Activated CD8-positive, alpha-beta memory T cell treated with anti-CD3 and anti-CD28 coated beads, Interleukin-2, amount 10 ng/mL, durations not matched to agents 7 days and 5 days (primary cell): ENCODE results near the gene HSPB3. TPM values are rescaled to one million over a fixed set of nuclear protein-coding genes. Genes with fewer than 3 reads are reported as not detected.

ENCODE experiments used
- ATAC-seq: fragments of 150-1000 bp; cut with Tn5 transposase; one replicate; pipeline ENCODE4 v1.10.0; 2021; ENCODE audit warnings: moderate library complexity
- CTCF ChIA-PET: fragments of 350-600 bp; sonication (Branson Sonifier 250); formaldehyde crosslinking; loops from one replicate; lab custom pipeline; 2021; ENCODE audit warnings: antibody characterized with exemption; lab: Charles Lee
- DNase-seq: peaks from one replicate; pipeline ENCODE4 v3.0.0-alpha.2; 2020
- H3K27ac Mint-ChIP-seq: one replicate; pipeline ENCODE4 v1.8.0; 2021; ENCODE audit warnings: mild to moderate bottlenecking, mixed read lengths
- H3K27me3 Mint-ChIP-seq: one replicate; pipeline ENCODE4 v1.8.0; 2021; ENCODE audit warnings: mixed read lengths
- H3K36me3 Mint-ChIP-seq: one replicate; pipeline ENCODE4 v1.8.0; 2021; ENCODE audit warnings: mild to moderate bottlenecking, mixed read lengths
- H3K4me1 Mint-ChIP-seq: one replicate; pipeline ENCODE4 v1.8.0; 2021; ENCODE audit warnings: mixed read lengths
- H3K4me3 Mint-ChIP-seq: one replicate; pipeline ENCODE4 v1.8.0; 2021; ENCODE audit warnings: mild to moderate bottlenecking, moderate library complexity, mixed read lengths
- H3K9me3 Mint-ChIP-seq: one replicate; pipeline ENCODE4 v1.8.0; 2022; ENCODE audit warnings: low read depth, mixed read lengths
- total RNA-seq, 2 experiments: library from RNA; stranded (reverse); gene quantifications; one replicate each; pipeline ENCODE4 v1.2.3, GENCODE V29; 2021

Gene HSPB3
- total RNA-seq, 2 experiments from 2014 or later: not detected

DNA sequence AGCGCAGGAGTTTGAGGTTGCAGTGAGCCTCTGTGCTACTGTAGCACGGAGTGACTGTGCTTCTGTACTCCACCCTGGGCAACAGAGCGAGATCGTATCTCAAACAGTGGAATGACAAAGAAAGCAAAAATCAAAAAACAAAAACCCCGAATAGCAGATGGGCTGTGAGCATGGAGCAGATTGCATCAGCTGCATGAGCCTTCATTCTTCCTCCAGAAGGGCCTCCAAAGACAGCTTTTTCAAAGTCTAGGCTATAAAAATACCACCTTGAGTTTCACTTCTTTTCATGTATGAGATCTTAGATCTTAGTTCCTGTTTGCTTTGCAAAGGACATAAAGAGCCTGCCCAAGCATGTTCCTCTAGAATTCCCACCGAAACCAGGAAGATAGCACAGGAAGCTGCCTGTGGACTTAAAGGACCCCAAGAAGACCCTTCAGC, 15.0 kb upstream of the HSPB3 start:
- Mint-ChIP-seq H3K4me3 (no peak overlapping the region), H3K9me3 (no peaks in the 10 kb centered on the region), H3K36me3 (no peaks in the 10 kb centered on the region), H3K27ac (no peak overlapping the region), H3K27me3 (peaks cover 12% of the 10 kb centered on the region), H3K4me1 (peaks cover 4% of the 10 kb centered on the region)
- CTCF ChIA-PET: interaction anchor here (1.3 to 1.4 kb wide), 2 partner anchors 47 to 197 kb away, joined by 3 read pairs; no protein-coding TSS in a partner anchor
- ATAC-seq (no peak), DNase-seq (no peak)

- Mint-ChIP-seq H3K4me1 (peaks cover 4% of the 10 kb centered on the region), H3K4me3 (no peak overlapping the region), H3K9me3 (no peaks in the 10 kb centered on the region), H3K36me3 (no peaks in the 10 kb centered on the region), H3K27me3 (peaks cover 12% of the 10 kb centered on the region), H3K27ac (no peak overlapping the region)
- no peak for DNase-seq
- CTCF ChIA-PET: interaction anchor here (1.2 to 1.6 kb wide), 3 partner anchors 199 to 431 kb away, joined by 3 to 7 read pairs (median 3); no protein-coding TSS in a partner anchor
- ATAC-seq: no peak
Measured at GRCh38 chr5:54442271-54442670, 13.2 kb upstream of the HSPB3 start.

DNA sequence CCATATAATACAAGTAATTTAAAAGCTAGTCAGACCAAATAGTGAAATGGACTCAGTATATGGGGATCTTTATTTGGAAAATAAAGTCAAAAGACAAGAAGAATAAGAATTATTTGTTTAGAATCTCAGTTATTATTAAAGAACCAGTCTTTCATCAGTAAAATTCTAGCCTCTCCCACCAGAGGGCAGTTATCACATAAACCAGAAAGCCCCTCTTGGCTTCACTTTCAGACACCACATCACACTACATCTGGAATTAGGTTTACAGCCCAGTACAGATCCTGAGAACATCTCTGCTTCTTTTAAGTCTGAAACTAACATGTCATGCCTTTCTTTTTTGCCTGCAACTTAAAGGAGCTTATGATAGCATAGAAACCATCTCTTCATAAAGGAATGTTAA, 12.2 kb upstream of the HSPB3 start:
- no peak overlapping the region for H3K27ac Mint-ChIP-seq
- H3K9me3 Mint-ChIP-seq: no peaks in the 10 kb centered on the region
- peaks cover 4% of the 10 kb centered on the region for H3K4me1 Mint-ChIP-seq
- no peak overlapping the region for H3K4me3 Mint-ChIP-seq
- ATAC-seq (no peak), DNase-seq (no peak)
- peaks cover 15% of the 10 kb centered on the region for H3K27me3 Mint-ChIP-seq
- H3K36me3 Mint-ChIP-seq: no peaks in the 10 kb centered on the region
- CTCF ChIA-PET: interaction anchor here (1.2 to 1.8 kb wide), 7 partner anchors 24 to 430 kb away, joined by 3 to 7 read pairs (median 4); no protein-coding TSS in a partner anchor

- Mint-ChIP-seq H3K4me3 (no peak overlapping the region), H3K27me3 (peaks cover 3% of the 10 kb centered on the region), H3K4me1 (no peaks in the 10 kb centered on the region), H3K36me3 (no peaks in the 10 kb centered on the region), H3K27ac (no peak overlapping the region), H3K9me3 (no peaks in the 10 kb centered on the region)
- CTCF ChIA-PET: no interaction called here
- no peak for ATAC-seq
- no peak for DNase-seq
Measured at GRCh38 chr5:54445691-54446378, 9.7 kb upstream of the HSPB3 start.

DNA sequence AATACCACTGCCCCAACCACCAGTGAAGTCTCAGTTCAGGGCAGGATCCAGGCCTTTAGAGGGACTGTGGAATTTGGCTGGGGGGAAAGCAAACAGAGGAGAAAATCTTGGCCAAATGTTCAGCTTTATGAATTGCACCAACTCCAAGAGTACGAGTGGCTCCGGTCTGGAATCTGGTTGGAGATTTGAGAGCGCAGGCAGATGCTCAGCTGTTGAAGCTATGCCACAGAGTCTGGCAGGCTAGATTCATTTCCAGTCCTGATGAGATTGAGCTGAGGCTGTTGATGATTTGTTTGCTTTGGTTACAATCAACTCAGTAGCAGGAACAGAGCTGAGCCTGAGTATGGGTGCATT, 9.1 kb upstream of the HSPB3 start:
- Mint-ChIP-seq H3K27me3 (peaks cover 3% of the 10 kb centered on the region), H3K27ac (no peak overlapping the region), H3K36me3 (no peaks in the 10 kb centered on the region), H3K4me3 (no peak overlapping the region), H3K4me1 (no peaks in the 10 kb centered on the region), H3K9me3 (no peaks in the 10 kb centered on the region)
- CTCF ChIA-PET: interaction anchor here (1.0 kb wide), 1 partner anchor 27 kb away, joined by 3 read pairs; no protein-coding TSS in a partner anchor
- ATAC-seq: no peak
- no peak for DNase-seq

- Mint-ChIP-seq H3K4me1 (no peaks in the 10 kb centered on the region), H3K36me3 (no peaks in the 10 kb centered on the region), H3K9me3 (no peaks in the 10 kb centered on the region), H3K27me3 (peaks cover 6% of the 10 kb centered on the region), H3K4me3 (no peak overlapping the region), H3K27ac (no peak overlapping the region)
- ATAC-seq (no peak), DNase-seq (no peak)
- CTCF ChIA-PET: no interaction called here
Measured at GRCh38 chr5:54449923-54450322, 5.6 kb upstream of the HSPB3 start.

GRCh38 chr5:54450542-54450941, 5.0 kb upstream of the HSPB3 start:
- no peak for ATAC-seq
- Mint-ChIP-seq H3K4me1 (no peaks in the 10 kb centered on the region), H3K4me3 (no peak overlapping the region), H3K27ac (no peak overlapping the region), H3K36me3 (no peaks in the 10 kb centered on the region), H3K27me3 (peaks cover 9% of the 10 kb centered on the region), H3K9me3 (no peaks in the 10 kb centered on the region)
- CTCF ChIA-PET: no interaction called here
- no peak for DNase-seq

GRCh38 chr5:54453046-54453445, 2.5 kb upstream of the HSPB3 start:
- no peak for DNase-seq
- Mint-ChIP-seq H3K4me3 (no peak overlapping the region), H3K9me3 (no peaks in the 10 kb centered on the region), H3K36me3 (no peaks in the 10 kb centered on the region), H3K27me3 (peaks cover 17% of the 10 kb centered on the region), H3K27ac (no peak overlapping the region), H3K4me1 (no peaks in the 10 kb centered on the region)
- CTCF ChIA-PET: interaction anchor here (1.2 kb wide), 1 partner anchor 392 kb away, joined by 4 read pairs; no protein-coding TSS in a partner anchor
- ATAC-seq: no peak

GRCh38 chr5:54454602-54455001, 897 bp upstream of the HSPB3 start:
- Mint-ChIP-seq H3K9me3 (no peaks in the 10 kb centered on the region), H3K27me3 (peaks cover 24% of the 10 kb centered on the region), H3K4me1 (no peaks in the 10 kb centered on the region)

GRCh38 chr5:54457094-54457862, 1.8 kb downstream of the HSPB3 start:
- CTCF ChIA-PET: interaction anchor here (0.6 kb wide), 1 partner anchor 31 kb away, joined by 3 read pairs; no protein-coding TSS in a partner anchor
- no peak for ATAC-seq
- Mint-ChIP-seq H3K36me3 (no peaks in the 10 kb centered on the region), H3K27me3 (peaks cover 32% of the 10 kb centered on the region), H3K27ac (no peak overlapping the region), H3K4me3 (no peak overlapping the region), H3K4me1 (no peaks in the 10 kb centered on the region), H3K9me3 (no peaks in the 10 kb centered on the region)
- no peak for DNase-seq

More at GRCh38 chr5:54454602-54455001, 897 bp upstream of the HSPB3 start:
- Mint-ChIP-seq H3K4me3 (no peak overlapping the region), H3K36me3 (no peaks in the 10 kb centered on the region), H3K27ac (no peak overlapping the region)
- DNase-seq (no peak), ATAC-seq (no peak)
- CTCF ChIA-PET: interaction anchor here (1.0 kb wide), 1 partner anchor 390 kb away, joined by 3 read pairs; no protein-coding TSS in a partner anchor

DNA sequence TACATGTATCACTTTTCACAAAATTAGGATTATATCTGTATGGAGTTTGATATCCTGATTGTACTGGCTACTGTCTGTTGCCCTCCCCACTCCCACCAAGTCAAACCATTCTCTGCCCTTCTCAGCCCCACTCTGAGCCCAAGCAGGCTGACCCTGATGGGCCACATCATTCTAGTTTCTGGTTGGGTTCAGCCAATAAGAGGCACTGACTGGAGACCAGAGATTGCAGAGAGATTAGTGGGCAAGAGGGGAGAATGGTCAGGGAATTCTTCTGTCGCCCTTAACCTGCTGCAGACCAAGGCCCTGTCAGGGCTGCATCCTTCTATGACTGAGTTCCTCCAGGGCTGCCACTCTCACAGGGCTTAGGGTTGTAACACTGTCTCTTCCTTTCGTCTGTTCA, 2.7 kb downstream of the HSPB3 start:
- CTCF ChIA-PET: no interaction called here
- no peak overlapping the region for H3K4me3 Mint-ChIP-seq
- ATAC-seq (no peak), DNase-seq (no peak)
- no peaks in the 10 kb centered on the region for H3K9me3 Mint-ChIP-seq
- H3K27ac Mint-ChIP-seq: no peak overlapping the region
- H3K27me3 Mint-ChIP-seq: peaks cover 29% of the 10 kb centered on the region
- no peaks in the 10 kb centered on the region for H3K36me3 Mint-ChIP-seq
- no peaks in the 10 kb centered on the region for H3K4me1 Mint-ChIP-seq

GRCh38 chr5:54460181-54460919, 4.9 kb downstream of the HSPB3 start:
- Mint-ChIP-seq H3K36me3 (no peaks in the 10 kb centered on the region), H3K27me3 (peaks cover 28% of the 10 kb centered on the region), H3K4me3 (no peak overlapping the region), H3K9me3 (no peaks in the 10 kb centered on the region), H3K27ac (no peak overlapping the region), H3K4me1 (no peaks in the 10 kb centered on the region)
- CTCF ChIA-PET: interaction anchor here (1.2 kb wide), 1 partner anchor 28 kb away, joined by 3 read pairs; no protein-coding TSS in a partner anchor
- DNase-seq (no peak), ATAC-seq (no peak)

DNA sequence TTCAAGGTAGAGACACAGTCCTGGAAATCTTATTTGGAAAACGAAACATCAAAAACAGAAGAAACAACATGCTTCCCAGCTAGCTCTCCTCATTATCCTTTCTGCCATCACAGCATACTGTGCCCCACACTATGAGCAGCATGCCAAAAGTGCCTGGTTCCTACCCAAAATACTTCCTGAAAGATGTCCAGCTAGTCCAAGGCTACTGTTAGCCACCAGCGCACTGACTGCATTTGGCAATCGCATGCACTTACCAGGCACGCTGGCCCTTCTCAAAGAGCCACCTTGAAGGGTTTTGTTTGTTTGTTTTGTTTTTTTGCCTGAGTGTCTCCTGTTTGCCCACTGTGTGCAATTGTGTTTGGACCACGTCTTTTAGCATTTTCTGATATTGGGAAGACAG, 6.8 kb downstream of the HSPB3 start:
- Mint-ChIP-seq H3K27ac (no peak overlapping the region), H3K9me3 (peaks cover 2% of the 10 kb centered on the region), H3K36me3 (no peaks in the 10 kb centered on the region), H3K27me3 (peaks cover 23% of the 10 kb centered on the region), H3K4me1 (no peaks in the 10 kb centered on the region), H3K4me3 (no peak overlapping the region)
- CTCF ChIA-PET: no interaction called here
- DNase-seq (no peak), ATAC-seq (no peak)
